Suprapubic skin (tissue), 4 donors: ENCODE data around the gene ADORA2A.

ENCODE experiments used
- CTCF ChIP-seq, 2 donors: fragments of 200-600 bp in 1 of 2; fragments of 450-650 bp in 1 of 2; sonication (generic) in 1 of 2; IDR thresholded peaks; one replicate each; pipeline ENCODE4 v1.5.1; 2016 to 2019; ENCODE audit warnings: antibody characterized with exemption in 2 of 2, mild to moderate bottlenecking in 1 of 2, moderate library complexity in 1 of 2
- POLR2A ChIP-seq, 2 donors: fragments of 450-650 bp; IDR thresholded peaks; one replicate each; pipeline ENCODE4 v1.6.1; 2017; ENCODE audit warnings: antibody characterized with exemption in 2 of 2, mild to moderate bottlenecking in 2 of 2, moderate library complexity in 2 of 2
- POLR2AphosphoS5 ChIP-seq, 3 donors: sonication (generic); formaldehyde crosslinking; IDR thresholded peaks; one replicate each; pipeline ENCODE4 v1.6.1; 2017; ENCODE audit warnings: antibody characterized with exemption in 3 of 3

- TF ChIP-seq CTCF (IDR thresholded peaks at IDR 0.05) (no peak), POLR2A (IDR thresholded peaks at IDR 0.05) (no peak), POLR2AphosphoS5 (IDR thresholded peaks at IDR 0.05) (no peak)
Observed at GRCh38 chr22:24441406-24442351, 14.3 kb downstream of the ADORA2A start.
